KMS-11 (cell line): ENCODE results near the gene ALG14.

Experiments
- H2AFZ ChIP-seq: fragments of 200-600 bp; sonication (generic); 2 replicates; pipeline ENCODE4 v1.6.1; 2016; ENCODE audit warnings: antibody characterized with exemption, mixed run types, low read depth
- H3K27ac ChIP-seq: fragments of 200-600 bp; sonication (generic); 2 replicates; pipeline ENCODE4 v1.6.1; 2016; ENCODE audit warnings: mild to moderate bottlenecking, mixed run types
- H3K27me3 ChIP-seq: fragments of 200-600 bp; sonication (generic); 2 replicates; pipeline ENCODE4 v1.6.1; 2017; ENCODE audit warnings: mild to moderate bottlenecking, low read depth, mixed run types, moderate library complexity; ENCODE audit not compliant: insufficient read depth
- H3K36me3 ChIP-seq: fragments of 200-600 bp; sonication (generic); 2 replicates; pipeline ENCODE4 v1.6.1; 2017; ENCODE audit warnings: mild to moderate bottlenecking, mixed run types; ENCODE audit not compliant: insufficient read depth
- H3K4me1 ChIP-seq: fragments of 200-600 bp; sonication (generic); 2 replicates; pipeline ENCODE4 v1.6.1; 2016; ENCODE audit warnings: mild to moderate bottlenecking, low read depth, mixed run types; ENCODE audit not compliant: poor library complexity, severe bottlenecking
- H3K4me2 ChIP-seq: fragments of 200-600 bp; sonication (generic); 2 replicates; pipeline ENCODE4 v1.7.0; 2016; ENCODE audit warnings: mild to moderate bottlenecking, mixed run types
- H3K4me3 ChIP-seq: fragments of 200-600 bp; sonication (generic); IDR thresholded peaks from 2 replicates; pipeline ENCODE4 v1.6.1; 2017; ENCODE audit warnings: low read depth, low read length, mixed read lengths; ENCODE audit not compliant: insufficient read depth
- H3K79me2 ChIP-seq: fragments of 200-600 bp; sonication (generic); 2 replicates; pipeline ENCODE4 v1.6.1; 2016; ENCODE audit warnings: low read depth, mixed run types; ENCODE audit not compliant: insufficient read depth
- H3K9ac ChIP-seq: fragments of 200-600 bp; sonication (generic); 2 replicates; pipeline ENCODE4 v1.6.1; 2016; ENCODE audit warnings: mild to moderate bottlenecking, mixed run types
- H4K20me1 ChIP-seq: fragments of 200-600 bp; sonication (generic); 2 replicates; pipeline ENCODE4 v1.6.1; 2016; ENCODE audit warnings: mild to moderate bottlenecking, mixed run types; ENCODE audit not compliant: insufficient read depth
- TF ChIP-seq, protein P1 (sequence below): fragments of 200-600 bp; sonication (generic); conservative IDR thresholded peaks from 2 replicates; pipeline ENCODE4 v1.6.1; 2017; ENCODE audit warnings: low read depth, mild to moderate bottlenecking, antibody characterized with exemption, low read length, moderate library complexity, mixed read lengths

ALG14 gene

DNA sequence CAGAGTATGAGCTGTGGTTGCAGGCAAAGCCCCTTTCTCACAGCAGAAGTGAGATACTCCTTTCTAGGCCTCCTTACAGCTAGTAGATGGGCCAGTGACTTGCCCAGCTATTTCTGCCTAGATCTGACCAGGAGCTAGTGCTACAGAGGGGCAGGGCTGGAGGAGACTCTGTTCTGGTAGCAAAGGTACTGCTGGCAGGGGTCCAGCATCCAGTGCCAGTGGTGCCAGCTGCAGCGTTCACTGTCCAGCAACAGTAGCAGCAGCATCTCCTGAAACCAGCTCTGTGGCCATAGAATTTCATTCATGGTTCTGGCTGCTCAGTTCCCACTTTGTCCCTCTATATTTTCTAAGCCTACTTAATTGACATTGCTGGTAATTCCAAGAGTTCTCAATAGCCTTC, 83.4 kb downstream of the ALG14 start:
- TF ChIP-seq, protein P1, sequence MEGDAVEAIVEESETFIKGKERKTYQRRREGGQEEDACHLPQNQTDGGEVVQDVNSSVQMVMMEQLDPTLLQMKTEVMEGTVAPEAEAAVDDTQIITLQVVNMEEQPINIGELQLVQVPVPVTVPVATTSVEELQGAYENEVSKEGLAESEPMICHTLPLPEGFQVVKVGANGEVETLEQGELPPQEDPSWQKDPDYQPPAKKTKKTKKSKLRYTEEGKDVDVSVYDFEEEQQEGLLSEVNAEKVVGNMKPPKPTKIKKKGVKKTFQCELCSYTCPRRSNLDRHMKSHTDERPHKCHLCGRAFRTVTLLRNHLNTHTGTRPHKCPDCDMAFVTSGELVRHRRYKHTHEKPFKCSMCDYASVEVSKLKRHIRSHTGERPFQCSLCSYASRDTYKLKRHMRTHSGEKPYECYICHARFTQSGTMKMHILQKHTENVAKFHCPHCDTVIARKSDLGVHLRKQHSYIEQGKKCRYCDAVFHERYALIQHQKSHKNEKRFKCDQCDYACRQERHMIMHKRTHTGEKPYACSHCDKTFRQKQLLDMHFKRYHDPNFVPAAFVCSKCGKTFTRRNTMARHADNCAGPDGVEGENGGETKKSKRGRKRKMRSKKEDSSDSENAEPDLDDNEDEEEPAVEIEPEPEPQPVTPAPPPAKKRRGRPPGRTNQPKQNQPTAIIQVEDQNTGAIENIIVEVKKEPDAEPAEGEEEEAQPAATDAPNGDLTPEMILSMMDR: no peak
- no peak overlapping the region for H3K9ac ChIP-seq

DNA sequence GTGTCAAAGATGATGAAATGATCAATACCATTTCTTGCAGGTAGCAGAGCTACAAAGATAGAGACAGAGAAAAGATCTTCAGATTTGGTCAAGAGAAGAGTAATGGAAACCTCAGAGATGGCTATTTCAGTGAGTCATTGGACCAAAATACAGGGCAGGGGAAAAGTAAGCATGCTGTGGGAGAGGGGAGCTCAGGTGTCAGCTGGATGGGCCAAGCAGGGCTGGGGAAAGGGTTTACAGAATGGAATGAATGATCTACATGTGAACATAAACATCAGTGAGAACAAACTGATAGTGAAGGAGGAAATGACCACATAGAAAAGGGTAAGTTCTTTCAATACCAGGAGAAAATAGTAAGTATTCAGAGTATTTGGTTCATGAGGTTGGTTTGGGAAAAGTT, 84.4 kb downstream of the ALG14 start:
- Histone ChIP-seq H3K36me3 (no peaks in the 10 kb centered on the region), H3K27ac (no peak overlapping the region), H2AFZ (no peak overlapping the region), H3K4me3 (no peak overlapping the region), H3K4me1 (no peaks in the 10 kb centered on the region), H4K20me1 (no peaks in the 10 kb centered on the region), H3K9ac (no peak overlapping the region), H3K4me2 (no peak overlapping the region), H3K79me2 (no peaks in the 10 kb centered on the region), H3K27me3 (no peaks in the 10 kb centered on the region)
- TF ChIP-seq, protein P1: no peak

More for the DNA sequence above, 83.4 kb downstream of the ALG14 start:
- no peak overlapping the region for H2AFZ ChIP-seq
- no peaks in the 10 kb centered on the region for H3K27me3 ChIP-seq
- H3K4me2 ChIP-seq: no peak overlapping the region
- H3K4me3 ChIP-seq: no peak overlapping the region
- no peaks in the 10 kb centered on the region for H3K36me3 ChIP-seq
- no peaks in the 10 kb centered on the region for H3K4me1 ChIP-seq
- no peak overlapping the region for H3K27ac ChIP-seq
- no peaks in the 10 kb centered on the region for H4K20me1 ChIP-seq
- H3K79me2 ChIP-seq: no peaks in the 10 kb centered on the region

DNA sequence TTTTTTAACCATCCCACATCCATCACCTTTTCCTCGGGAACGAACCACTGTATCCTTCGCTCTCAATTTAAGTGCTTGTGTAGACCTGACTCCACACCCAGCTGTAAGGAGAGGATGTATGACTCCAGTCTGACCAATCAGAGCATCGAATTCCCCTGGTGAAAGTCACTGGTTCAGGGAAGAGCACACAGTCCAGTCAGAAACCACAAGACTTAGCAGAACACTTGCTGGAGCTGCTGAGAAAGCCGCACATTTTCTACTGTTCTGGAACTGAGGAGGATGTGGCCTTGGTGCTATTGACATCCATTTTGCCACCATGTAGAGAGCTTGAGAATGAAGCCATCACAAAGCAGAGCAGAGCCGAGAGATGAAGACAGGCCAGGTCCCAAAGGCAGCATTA, 86.0 kb downstream of the ALG14 start:
- H3K4me1 ChIP-seq: no peaks in the 10 kb centered on the region
- H3K4me2 ChIP-seq: no peak overlapping the region
- H3K27ac ChIP-seq: no peak overlapping the region
- no peaks in the 10 kb centered on the region for H4K20me1 ChIP-seq
- TF ChIP-seq, protein P1: no peak
- H2AFZ ChIP-seq: no peak overlapping the region
- no peaks in the 10 kb centered on the region for H3K36me3 ChIP-seq
- no peaks in the 10 kb centered on the region for H3K79me2 ChIP-seq
- H3K27me3 ChIP-seq: no peaks in the 10 kb centered on the region
- no peak overlapping the region for H3K9ac ChIP-seq
- no peak overlapping the region for H3K4me3 ChIP-seq

DNA sequence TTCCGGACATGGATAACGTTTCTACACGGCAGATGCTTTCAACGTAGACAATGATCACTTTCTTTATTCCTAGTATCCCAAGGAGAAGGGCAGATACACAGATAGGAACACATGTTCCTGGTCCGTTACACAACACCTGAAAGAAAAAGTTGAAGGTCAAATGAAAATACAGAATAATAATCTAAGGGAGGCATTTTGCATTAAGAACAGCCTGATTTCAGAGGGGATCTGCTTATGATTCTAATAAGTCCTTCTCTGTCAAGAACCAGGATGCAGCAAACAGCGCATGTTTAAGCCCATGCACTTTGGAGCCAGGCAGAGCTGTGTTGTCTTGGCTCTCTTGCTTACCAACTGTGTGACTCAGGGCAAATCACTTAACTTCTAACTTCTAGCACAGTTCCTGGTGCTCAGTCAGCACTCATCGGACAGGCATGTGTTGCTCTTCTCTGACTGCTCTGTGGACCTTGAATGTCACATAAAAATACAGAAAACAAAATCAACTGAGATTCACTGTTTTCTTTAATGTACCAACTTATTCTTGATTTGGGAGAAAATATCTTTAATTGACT, 89.5 kb downstream of the ALG14 start:
- no peaks in the 10 kb centered on the region for H3K27me3 ChIP-seq
- no peak overlapping the region for H3K4me2 ChIP-seq
- no peak overlapping the region for H3K9ac ChIP-seq
- H2AFZ ChIP-seq: no peak overlapping the region
- H3K4me3 ChIP-seq: no peak overlapping the region
- H4K20me1 ChIP-seq: no peaks in the 10 kb centered on the region
- H3K79me2 ChIP-seq: no peaks in the 10 kb centered on the region
- no peaks in the 10 kb centered on the region for H3K4me1 ChIP-seq
- TF ChIP-seq, protein P1: no peak
- H3K27ac ChIP-seq: no peak overlapping the region
- H3K36me3 ChIP-seq: no peaks in the 10 kb centered on the region
